HPDE6-E6E7 (cell line): ENCODE results near the gene KRTAP10-1.

Source experiments
- DNase-seq: peaks from one replicate; pipeline ENCODE4 v3.0.0; 2011; ENCODE audit warnings: missing footprints; ENCODE audit errors: extremely low spot score

The KRTAP10-1 gene

GRCh38 chr21:44528634-44528995 lies 11.4 kb downstream of the KRTAP10-1 start:
- no peak for DNase-seq

GRCh38 chr21:44527983-44528633 lies 11.9 kb downstream of the KRTAP10-1 start:
- DNase-seq = no peak

- no peak for DNase-seq
These were observed 12.6 kb downstream of the KRTAP10-1 start for GRCh38 chr21:44527156-44527982.

GRCh38 chr21:44526096-44526997 lies 13.6 kb downstream of the KRTAP10-1 start:
- DNase-seq = no peak

- no peak for DNase-seq
These were observed 14.5 kb downstream of the KRTAP10-1 start for GRCh38 chr21:44525391-44526095.

DNA sequence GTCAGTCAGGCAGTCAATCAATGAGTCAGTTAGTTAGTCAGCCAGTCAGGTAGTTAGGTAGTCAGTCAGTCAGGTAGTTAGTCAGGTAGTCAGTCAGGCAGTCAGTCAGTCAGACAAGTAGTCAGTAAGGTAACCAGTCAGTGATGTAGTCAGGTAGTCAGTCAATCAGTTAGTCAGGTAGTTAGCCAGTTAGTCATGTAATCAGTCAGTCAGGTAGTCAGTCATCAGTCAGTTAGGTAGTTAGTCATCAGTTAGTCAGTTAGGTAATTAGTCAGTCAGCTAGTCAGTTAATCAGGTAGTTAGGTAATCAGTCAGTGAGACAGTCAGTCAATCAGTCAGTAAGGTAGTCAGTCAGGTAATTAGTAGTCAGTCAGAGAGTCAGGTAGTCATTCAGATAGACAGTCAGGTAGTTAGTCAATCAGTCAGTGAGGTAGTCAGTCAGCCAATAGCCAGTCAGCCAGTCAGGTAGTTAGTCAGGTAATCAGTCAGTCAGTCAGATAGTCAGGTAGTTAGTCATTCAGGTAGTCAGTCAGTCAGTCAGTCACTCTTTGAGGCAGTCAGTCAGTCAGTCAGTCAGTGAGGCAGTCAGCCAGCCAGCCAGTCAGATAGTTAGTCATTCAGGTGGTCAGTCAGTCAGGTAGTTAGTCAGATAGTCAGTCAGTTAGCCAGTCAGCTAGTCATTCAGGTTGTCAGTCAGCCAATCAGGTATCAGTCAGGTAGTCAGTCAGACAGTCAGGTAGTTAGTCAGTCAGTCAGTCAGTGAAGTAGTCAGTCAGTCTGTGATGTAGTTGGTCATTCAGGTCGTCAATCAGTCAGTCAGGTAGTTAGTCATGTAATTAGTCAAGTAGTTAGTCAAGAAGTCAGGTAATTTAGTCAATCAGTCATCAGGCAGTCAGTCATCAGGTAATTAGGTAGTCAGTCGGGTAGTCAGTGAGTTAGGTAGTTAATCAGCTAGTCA lies 15.3 kb downstream of the KRTAP10-1 start:
- DNase-seq = no peak

DNA sequence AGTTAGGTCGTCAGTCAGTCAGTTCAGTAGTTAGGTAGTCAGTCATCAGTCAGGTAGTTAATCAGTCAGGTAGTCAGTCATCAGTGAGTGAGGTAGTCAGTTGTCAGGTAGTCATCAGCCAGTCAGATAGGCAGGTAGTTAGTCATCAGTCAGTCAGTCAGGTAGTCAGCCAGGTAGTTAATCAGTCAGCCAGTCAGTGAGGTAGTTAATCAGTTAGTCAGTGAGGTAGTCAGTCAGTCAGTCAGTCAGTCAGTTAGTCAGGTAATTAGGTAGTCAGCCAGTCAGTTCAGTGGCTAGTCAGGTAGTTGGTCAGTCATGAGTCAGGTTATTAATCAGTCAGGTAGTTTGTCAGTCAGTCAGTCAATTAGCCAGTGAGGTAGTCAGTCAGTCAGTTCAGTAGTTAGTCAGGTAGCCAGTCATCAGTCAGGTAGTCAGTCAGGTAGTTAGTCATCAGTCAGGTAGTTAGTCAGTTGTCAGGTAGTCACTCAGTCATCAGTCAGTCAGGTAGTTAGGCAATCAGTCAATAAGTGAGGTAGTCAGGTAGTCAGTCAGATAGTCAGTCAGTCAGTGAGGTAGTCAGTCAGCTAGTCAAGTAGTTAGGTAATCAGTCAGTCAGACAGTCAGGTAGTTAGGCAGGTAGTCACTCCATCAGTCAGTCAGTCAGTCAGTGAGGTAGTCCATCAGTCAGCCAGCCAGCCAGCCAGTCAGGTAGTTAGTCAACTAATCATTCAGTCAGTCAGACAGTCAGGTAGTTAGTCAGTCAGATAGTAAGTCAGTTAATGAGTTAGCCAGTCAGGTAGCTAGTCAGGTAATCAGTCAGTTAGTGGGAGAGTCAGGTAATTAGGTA lies 16.2 kb downstream of the KRTAP10-1 start:
- no peak for DNase-seq

GRCh38 chr21:44522753-44523204 lies 17.2 kb downstream of the KRTAP10-1 start:
- DNase-seq = no peak

- no peak for DNase-seq
These were observed 17.9 kb downstream of the KRTAP10-1 start for GRCh38 chr21:44521928-44522752.

DNA sequence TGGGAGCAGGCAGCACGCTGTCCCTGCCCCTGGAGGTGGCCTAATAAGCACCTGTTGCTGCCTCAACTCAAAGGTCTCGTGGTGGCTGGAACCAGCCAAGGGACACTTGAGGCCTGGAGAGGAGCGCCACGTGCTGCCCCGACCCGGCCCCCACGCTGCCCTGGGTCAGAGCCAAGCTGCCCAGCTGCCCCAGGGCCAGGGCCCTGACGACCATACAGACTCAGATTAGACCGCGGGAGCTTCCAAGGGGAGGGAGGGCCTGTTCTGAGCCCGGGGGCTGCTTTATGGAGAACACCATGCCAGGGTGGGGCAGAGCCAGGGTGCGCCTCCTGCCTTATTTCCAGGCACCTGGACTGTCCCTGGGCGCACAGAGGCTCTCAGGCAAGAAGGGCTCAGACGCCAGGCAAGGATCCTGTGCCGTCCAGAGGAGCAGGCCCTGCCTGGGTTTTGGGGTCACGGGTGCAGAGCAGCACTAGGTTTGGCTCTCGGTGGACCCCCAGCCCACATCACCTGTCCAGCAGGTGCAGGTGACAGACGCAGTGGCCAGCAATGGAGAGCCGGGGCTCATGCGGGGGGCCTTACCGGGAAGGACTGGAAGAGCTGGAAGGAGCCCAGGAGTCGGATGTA lies 18.6 kb downstream of the KRTAP10-1 start:
- DNase-seq = no peak

- DNase-seq = no peak
These were observed 19.4 kb downstream of the KRTAP10-1 start for GRCh38 chr21:44520326-44521300.

- DNase-seq = no peak
These were observed 20.4 kb downstream of the KRTAP10-1 start for GRCh38 chr21:44519346-44520325.

DNA sequence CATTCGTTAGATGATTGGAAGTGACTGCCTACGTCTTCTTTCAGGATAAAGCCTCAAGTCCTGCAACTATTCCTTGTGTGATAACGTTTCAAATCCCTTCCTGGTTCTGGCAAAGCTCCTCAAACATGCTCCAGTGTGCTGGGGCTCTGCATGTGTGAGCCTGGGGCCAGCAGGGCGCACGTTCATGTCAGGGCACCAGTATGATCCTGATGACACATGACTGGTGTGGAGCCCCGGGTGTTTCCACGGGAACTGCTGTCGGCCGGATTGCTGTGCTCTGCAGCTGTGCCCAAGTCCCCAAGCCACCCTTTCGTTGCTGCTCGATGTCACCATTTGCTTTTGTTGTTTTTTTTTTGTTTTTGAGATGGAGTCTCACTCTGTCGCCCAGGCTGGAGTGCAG lies 21.3 kb downstream of the KRTAP10-1 start:
- no peak for DNase-seq

- DNase-seq = no peak
These were observed 22.7 kb downstream of the KRTAP10-1 start for GRCh38 chr21:44517175-44517899.

- no peak for DNase-seq
These were observed 23.2 kb downstream of the KRTAP10-1 start for GRCh38 chr21:44516828-44517174.
